Ectodermal cell (in vitro differentiated cells): ENCODE data around the gene MBOAT1.
"Not testable (repeated sequence)": the region's sequence is repeated elsewhere in the genome, so short reads cannot be mapped to it uniquely, and the experiment has no call there.

Experiments
- H3K27ac ChIP-seq: 2 replicates; pipeline ENCODE4 v1.7.0; 2013; ENCODE audit warnings: mild to moderate bottlenecking, low read depth, low read length; ENCODE audit not compliant: insufficient read depth, poor library complexity, severe bottlenecking
- H3K27me3 ChIP-seq: 2 replicates; pipeline ENCODE4 v1.7.0; 2013; ENCODE audit warnings: mild to moderate bottlenecking, low read length; ENCODE audit not compliant: insufficient read depth, control insufficient read depth, poor library complexity, severe bottlenecking
- H3K36me3 ChIP-seq: one replicate; pipeline ENCODE4 v1.7.0; 2013; ENCODE audit warnings: low read length; ENCODE audit not compliant: control insufficient read depth, insufficient read depth
- H3K4me1 ChIP-seq: one replicate; pipeline ENCODE4 v1.7.0; 2013; ENCODE audit warnings: low read length; ENCODE audit not compliant: control insufficient read depth, insufficient read depth
- H3K4me3 ChIP-seq: 2 replicates; pipeline ENCODE4 v1.7.0; 2013; ENCODE audit warnings: low read depth, low read length, control low read depth; ENCODE audit not compliant: insufficient read depth
- H3K9me3 ChIP-seq: 2 replicates; pipeline ENCODE4 v1.7.0; 2013; ENCODE audit warnings: mild to moderate bottlenecking, low read length, moderate library complexity; ENCODE audit not compliant: control insufficient read depth
- WGBS, 2 experiments: methylation state at CpG; one replicate each; pipeline ENCODE4 v1.1.7; 2013; ENCODE audit warnings: missing lambda C conversion rate in 2 of 2; 5-methylcytosine and 5-hydroxymethylcytosine counted together

The MBOAT1 gene

GRCh38 chr6:20139127-20139963, 72.9 kb downstream of the MBOAT1 start:
- not testable (repeated sequence) for H3K4me3 ChIP-seq, H3K36me3 ChIP-seq, H3K4me1 ChIP-seq, H3K27me3 ChIP-seq, H3K27ac ChIP-seq, H3K9me3 ChIP-seq
- WGBS, 2 experiments: 91 to 92% methylated on average over 11 of the region's 11 CpGs

- WGBS, 2 experiments: 90 to 94% methylated on average over 3 to 4 of the region's 4 CpGs
- H3K27ac ChIP-seq: no peak overlapping the region
- H3K27me3 ChIP-seq: no peaks in the 10 kb centered on the region
Observed at GRCh38 chr6:20137837-20138236, 74.4 kb downstream of the MBOAT1 start.

GRCh38 chr6:20137240-20137639, 75.0 kb downstream of the MBOAT1 start:
- 78 to 87% methylated on average over 2 to 3 of the region's 3 CpGs for WGBS, 2 experiments
- no peak overlapping the region for H3K4me3 ChIP-seq
- H3K27ac ChIP-seq: no peak overlapping the region
- no peaks in the 10 kb centered on the region for H3K4me1 ChIP-seq
- H3K9me3 ChIP-seq: no peaks in the 10 kb centered on the region
- H3K36me3 ChIP-seq: no peaks in the 10 kb centered on the region
- H3K27me3 ChIP-seq: no peaks in the 10 kb centered on the region

More at GRCh38 chr6:20137837-20138236, 74.4 kb downstream of the MBOAT1 start:
- H3K4me1 ChIP-seq: no peaks in the 10 kb centered on the region
- H3K36me3 ChIP-seq: no peaks in the 10 kb centered on the region
- H3K4me3 ChIP-seq: no peak overlapping the region
- H3K9me3 ChIP-seq: no peaks in the 10 kb centered on the region

GRCh38 chr6:20135677-20136268, 76.5 kb downstream of the MBOAT1 start:
- Histone ChIP-seq H3K9me3 (no peaks in the 10 kb centered on the region), H3K36me3 (no peaks in the 10 kb centered on the region), H3K4me3 (no peak overlapping the region), H3K27ac (no peak overlapping the region), H3K27me3 (no peaks in the 10 kb centered on the region), H3K4me1 (no peaks in the 10 kb centered on the region)
- 93 to 98% methylated on average over 5 of the region's 6 CpGs for WGBS, 2 experiments

- Histone ChIP-seq H3K4me1 (no peaks in the 10 kb centered on the region), H3K27me3 (no peaks in the 10 kb centered on the region), H3K36me3 (no peaks in the 10 kb centered on the region), H3K4me3 (no peak overlapping the region), H3K9me3 (no peaks in the 10 kb centered on the region), H3K27ac (no peak overlapping the region)
- WGBS, 2 experiments: 90% methylated on average over 1 of the region's 1 CpG; no CpG with 5 or more reads in 1 of the 2 experiments
Observed at GRCh38 chr6:20134613-20135012, 77.7 kb downstream of the MBOAT1 start.

- no peak overlapping the region for H3K4me3 ChIP-seq
- H3K9me3 ChIP-seq: no peaks in the 10 kb centered on the region
- H3K36me3 ChIP-seq: no peaks in the 10 kb centered on the region
- no peaks in the 10 kb centered on the region for H3K4me1 ChIP-seq
- 95% methylated on average over 4 to 7 of the region's 7 CpGs for WGBS, 2 experiments
- H3K27me3 ChIP-seq: no peaks in the 10 kb centered on the region
- no peak overlapping the region for H3K27ac ChIP-seq
Observed at GRCh38 chr6:20129290-20130088, 82.8 kb downstream of the MBOAT1 start.

- no peaks in the 10 kb centered on the region for H3K36me3 ChIP-seq
- 88 to 90% methylated on average over 3 of the region's 3 CpGs for WGBS, 2 experiments
Observed at GRCh38 chr6:20128018-20128417, 84.3 kb downstream of the MBOAT1 start.

GRCh38 chr6:20126789-20127653, 85.2 kb downstream of the MBOAT1 start:
- no peaks in the 10 kb centered on the region for H3K27me3 ChIP-seq
- no peak overlapping the region for H3K27ac ChIP-seq
- 46 to 47% methylated on average over 18 of the region's 18 CpGs for WGBS, 2 experiments
- no peaks in the 10 kb centered on the region for H3K36me3 ChIP-seq
- H3K9me3 ChIP-seq: no peaks in the 10 kb centered on the region
- H3K4me1 ChIP-seq: no peaks in the 10 kb centered on the region
- no peak overlapping the region for H3K4me3 ChIP-seq

More at GRCh38 chr6:20128018-20128417, 84.3 kb downstream of the MBOAT1 start:
- H3K4me3 ChIP-seq: no peak overlapping the region
- H3K9me3 ChIP-seq: no peaks in the 10 kb centered on the region
- no peaks in the 10 kb centered on the region for H3K4me1 ChIP-seq
- no peak overlapping the region for H3K27ac ChIP-seq
- H3K27me3 ChIP-seq: no peaks in the 10 kb centered on the region

- no peaks in the 10 kb centered on the region for H3K27me3 ChIP-seq
- no peaks in the 10 kb centered on the region for H3K9me3 ChIP-seq
- H3K36me3 ChIP-seq: no peaks in the 10 kb centered on the region
- H3K4me1 ChIP-seq: no peaks in the 10 kb centered on the region
- 91 to 94% methylated on average over 3 of the region's 3 CpGs for WGBS, 2 experiments
- no peak overlapping the region for H3K4me3 ChIP-seq
- H3K27ac ChIP-seq: no peak overlapping the region
Observed at GRCh38 chr6:20126102-20126752, 86.0 kb downstream of the MBOAT1 start.
